ENCODE data around the gene ENG.
"Not testable (repeated sequence)": the region's sequence is repeated elsewhere in the genome, so short reads cannot be mapped to it uniquely, and the experiment has no call there.

Gene ENG

DNA sequence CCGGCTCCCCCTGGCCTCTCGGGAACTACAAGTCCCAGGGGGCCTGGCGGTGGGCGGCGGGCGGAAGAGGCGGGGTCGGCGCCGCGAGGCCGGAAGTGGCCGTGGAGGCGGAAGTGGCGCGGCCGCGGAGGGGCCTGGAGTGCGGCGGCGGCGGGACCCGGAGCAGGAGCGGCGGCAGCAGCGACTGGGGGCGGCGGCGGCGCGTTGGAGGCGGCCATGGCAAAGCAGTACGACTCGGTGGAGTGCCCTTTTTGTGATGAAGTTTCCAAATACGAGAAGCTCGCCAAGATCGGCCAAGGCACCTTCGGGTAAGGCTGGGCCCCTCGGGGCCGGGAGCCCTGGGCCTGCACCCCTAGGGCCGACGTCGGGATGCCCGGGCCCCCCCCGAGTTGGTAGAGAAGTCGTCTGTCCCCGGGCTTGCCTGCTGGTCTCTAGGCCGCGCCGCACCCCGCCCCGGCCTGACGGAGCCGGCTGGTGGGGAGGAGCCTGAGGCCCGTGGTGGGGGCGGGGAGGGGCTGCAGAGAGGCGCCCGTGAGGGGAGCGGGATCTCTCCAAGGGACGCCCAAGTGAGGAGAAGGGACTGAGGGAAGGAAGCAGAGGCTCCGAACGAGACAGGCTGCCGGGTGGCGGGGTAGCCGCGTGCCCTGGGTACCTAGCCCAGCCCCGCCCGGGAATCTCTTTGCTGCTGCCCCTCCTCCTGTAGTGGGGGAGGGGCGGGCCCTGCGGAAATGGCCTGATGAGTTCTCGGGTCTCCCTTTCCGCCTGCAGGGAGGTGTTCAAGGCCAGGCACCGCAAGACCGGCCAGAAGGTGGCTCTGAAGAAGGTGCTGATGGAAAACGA lies 68.3 kb downstream of the ENG start, which contains the start of gene CDK9:
CDK9 (plus strand) TSS at position 102 of the 840 bp plus-strand sequence; CDS start at position 217, 115 bp downstream.
- H3K36me3 ChIP-seq, result peaks cover 50% of the 10 kb centered on the region
- peak; percentile 97 for DNase-seq

DNA sequence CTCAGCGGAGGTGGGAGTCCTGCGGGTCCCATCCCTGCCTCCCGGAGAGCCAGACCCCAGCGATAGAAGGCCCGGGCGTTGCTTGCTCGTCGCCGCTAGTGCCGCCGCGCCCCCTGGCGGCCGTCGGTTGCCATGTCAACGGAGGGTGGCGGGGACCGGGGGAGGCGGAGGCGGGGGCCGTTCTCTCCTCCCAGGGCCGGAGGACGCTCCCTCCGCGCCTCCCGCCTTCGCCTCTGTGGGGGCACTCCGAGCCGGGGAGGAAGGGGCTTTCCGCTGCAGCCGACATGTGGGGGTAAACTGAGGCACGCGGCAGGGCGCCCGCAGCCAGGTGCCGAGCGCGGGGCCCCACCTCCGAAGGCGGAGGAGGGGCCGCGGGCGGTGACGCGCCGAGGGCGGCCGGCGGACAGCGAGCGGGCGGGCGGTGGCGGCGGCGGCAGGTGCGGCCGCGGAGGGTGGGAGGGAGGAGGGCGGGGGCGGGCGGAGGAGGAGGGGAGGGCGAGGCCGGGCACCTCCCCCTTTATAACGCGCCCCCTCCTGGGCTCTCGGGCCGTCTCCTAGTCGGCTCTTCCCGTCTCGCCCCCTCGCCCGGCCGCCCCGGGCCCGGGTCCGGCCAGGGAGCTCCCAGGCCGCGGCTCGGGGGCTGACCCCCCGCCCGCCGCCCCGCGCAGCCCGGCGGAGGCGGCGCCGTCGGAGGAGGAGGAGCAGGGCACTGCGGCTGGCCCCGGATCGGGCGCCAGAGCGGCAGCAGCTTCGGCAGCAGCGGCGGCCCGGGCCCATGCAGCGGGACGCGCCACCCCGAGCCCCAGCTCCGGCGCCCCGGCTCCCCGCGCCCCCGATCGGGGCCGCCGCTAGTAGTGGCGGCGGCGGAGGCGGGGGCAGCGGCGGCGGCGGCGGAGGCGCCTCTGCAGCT lies 69.2 kb downstream of the ENG start:
- peak; percentile 94 for DNase-seq
- H3K36me3 ChIP-seq, result peaks cover 42% of the 10 kb centered on the region
- TF ChIP-seq, protein P1, sequence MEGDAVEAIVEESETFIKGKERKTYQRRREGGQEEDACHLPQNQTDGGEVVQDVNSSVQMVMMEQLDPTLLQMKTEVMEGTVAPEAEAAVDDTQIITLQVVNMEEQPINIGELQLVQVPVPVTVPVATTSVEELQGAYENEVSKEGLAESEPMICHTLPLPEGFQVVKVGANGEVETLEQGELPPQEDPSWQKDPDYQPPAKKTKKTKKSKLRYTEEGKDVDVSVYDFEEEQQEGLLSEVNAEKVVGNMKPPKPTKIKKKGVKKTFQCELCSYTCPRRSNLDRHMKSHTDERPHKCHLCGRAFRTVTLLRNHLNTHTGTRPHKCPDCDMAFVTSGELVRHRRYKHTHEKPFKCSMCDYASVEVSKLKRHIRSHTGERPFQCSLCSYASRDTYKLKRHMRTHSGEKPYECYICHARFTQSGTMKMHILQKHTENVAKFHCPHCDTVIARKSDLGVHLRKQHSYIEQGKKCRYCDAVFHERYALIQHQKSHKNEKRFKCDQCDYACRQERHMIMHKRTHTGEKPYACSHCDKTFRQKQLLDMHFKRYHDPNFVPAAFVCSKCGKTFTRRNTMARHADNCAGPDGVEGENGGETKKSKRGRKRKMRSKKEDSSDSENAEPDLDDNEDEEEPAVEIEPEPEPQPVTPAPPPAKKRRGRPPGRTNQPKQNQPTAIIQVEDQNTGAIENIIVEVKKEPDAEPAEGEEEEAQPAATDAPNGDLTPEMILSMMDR (IDR thresholded peaks at IDR 0.05; ENCODE audit: low read depth, low read length), result peak; percentile 85
- no peaks in the 10 kb centered on the region for H3K27me3 ChIP-seq (ENCODE audit: insufficient read depth, low read depth, severe bottlenecking)
- H3K27ac ChIP-seq, result peak overlapping the region; percentile 98
- H3K9me3 ChIP-seq (ENCODE audit: severe bottlenecking), result no peaks in the 10 kb centered on the region
- H3K4me3 ChIP-seq (ENCODE audit: low read depth, low read length), result peak overlapping the region; percentile 54

More for the DNA sequence above, 68.3 kb downstream of the ENG start, which contains the start of gene CDK9:
- Histone ChIP-seq H3K27me3 (ENCODE audit: insufficient read depth, low read depth, severe bottlenecking) (no peaks in the 10 kb centered on the region), H3K9me3 (ENCODE audit: severe bottlenecking) (no peaks in the 10 kb centered on the region), H3K4me3 (ENCODE audit: low read depth, low read length) (peak within 1 kb of the TSS; percentile 64), H3K27ac (peak within 1 kb of the TSS; percentile 98)
- TF ChIP-seq, protein P1 (IDR thresholded peaks at IDR 0.05; ENCODE audit: low read depth, low read length), result peak; percentile 64

DNA sequence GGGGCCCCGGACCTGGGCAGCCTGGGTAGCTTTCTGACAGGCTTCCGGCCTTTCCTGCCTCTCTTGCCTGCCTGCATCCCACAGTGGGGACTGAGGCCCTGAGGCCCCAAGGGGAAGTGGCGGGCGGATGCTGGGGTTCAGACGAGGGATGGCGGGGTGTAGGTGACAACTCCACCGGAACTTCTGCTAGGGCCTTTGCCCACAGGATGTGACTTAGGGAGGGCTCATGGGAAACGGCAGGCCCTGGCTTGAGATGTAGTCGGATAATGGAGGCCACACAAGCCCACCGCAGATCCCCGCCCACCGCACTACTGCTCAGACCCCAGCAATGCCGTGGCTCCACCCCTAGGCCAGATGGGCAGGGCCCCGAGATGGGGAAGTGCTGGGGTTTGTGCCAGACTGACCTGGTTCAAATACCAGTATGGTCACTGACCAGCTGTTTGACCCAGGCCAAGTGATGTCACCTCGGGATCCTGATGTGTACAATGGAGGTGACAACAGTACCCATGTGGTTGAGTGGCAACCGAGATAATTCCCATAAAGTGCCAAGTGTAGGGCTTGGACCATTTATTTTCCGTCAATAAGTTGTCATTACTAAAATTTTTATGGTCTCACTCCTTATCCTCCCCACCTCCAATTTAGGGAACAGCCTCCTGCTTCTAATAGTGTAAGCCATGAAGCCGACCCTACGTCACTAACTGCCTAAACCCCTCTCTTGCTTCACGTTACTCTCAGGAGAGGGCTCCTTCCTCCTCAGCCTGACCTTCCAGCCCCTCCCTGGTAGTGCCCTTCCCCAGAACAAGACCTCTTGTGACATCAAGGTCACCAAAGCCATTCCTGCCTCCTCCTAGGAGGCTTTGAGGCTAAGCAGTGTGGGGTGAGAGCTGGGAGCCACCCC lies 71.1 kb downstream of the ENG start:
- no peaks in the 10 kb centered on the region for H3K27me3 ChIP-seq (ENCODE audit: insufficient read depth, low read depth, severe bottlenecking)
- no peak overlapping the region for H3K4me3 ChIP-seq (ENCODE audit: low read depth, low read length)
- TF ChIP-seq, protein P1 (IDR thresholded peaks at IDR 0.05; ENCODE audit: low read depth, low read length), result no peak
- H3K36me3 ChIP-seq, result peaks cover 22% of the 10 kb centered on the region
- no peak for DNase-seq
- no peak overlapping the region for H3K27ac ChIP-seq
- no peaks in the 10 kb centered on the region for H3K9me3 ChIP-seq (ENCODE audit: severe bottlenecking)

DNA sequence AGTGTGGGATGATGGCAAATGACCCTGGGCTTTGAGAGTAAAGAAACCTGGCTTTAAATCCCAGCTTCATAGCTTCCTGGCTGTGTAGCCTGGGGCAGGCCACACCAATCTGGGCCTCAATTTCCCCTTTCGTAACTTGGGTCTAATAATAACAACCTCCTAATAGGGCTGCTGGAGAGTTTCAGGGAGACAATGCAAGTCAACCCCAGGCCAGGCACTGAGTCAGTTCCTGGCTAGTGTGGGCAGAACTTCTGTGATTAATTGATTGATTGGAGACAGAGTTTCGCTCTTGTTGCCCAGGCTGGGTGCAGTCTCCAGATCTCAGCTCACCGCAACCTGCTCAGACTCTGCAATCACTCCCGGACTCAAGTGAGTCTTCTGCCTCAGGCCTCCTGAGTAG lies 72.7 kb downstream of the ENG start:
- no peak overlapping the region for H3K4me3 ChIP-seq (ENCODE audit: low read depth, low read length)
- H3K27ac ChIP-seq, result peak overlapping the region; percentile 47; the same call in 1 of the 2 replicates
- DNase-seq, result no peak
- H3K9me3 ChIP-seq (ENCODE audit: severe bottlenecking), result no peaks in the 10 kb centered on the region
- TF ChIP-seq, protein P1 (IDR thresholded peaks at IDR 0.05; ENCODE audit: low read depth, low read length), result no peak
- H3K27me3 ChIP-seq (ENCODE audit: insufficient read depth, low read depth, severe bottlenecking), result no peaks in the 10 kb centered on the region
- H3K36me3 ChIP-seq, result peaks cover 7% of the 10 kb centered on the region

DNA sequence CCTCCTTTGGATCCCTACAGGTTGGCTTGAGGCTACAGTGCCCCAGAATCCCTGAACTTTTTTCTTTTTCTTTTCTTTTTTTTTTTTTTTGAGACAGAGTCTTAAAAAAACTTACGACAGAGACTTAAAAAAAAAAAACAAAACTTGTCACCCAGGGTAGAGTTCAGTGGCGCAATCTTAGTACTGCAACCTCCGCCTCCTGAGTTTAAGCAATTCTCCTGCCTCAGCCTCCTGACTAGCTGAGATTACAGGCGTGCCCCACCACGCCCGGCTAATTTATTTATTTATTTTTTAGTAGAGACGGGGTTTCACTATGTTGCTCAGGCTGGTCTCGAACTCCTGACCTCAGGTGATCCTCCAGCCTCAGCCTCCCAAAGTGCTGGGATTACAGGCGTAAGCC lies 73.5 kb downstream of the ENG start:
- not testable (repeated sequence) for H3K4me3 ChIP-seq (ENCODE audit: low read depth, low read length); H3K27ac ChIP-seq; H3K27me3 ChIP-seq (ENCODE audit: insufficient read depth, low read depth, severe bottlenecking); H3K36me3 ChIP-seq; H3K9me3 ChIP-seq (ENCODE audit: severe bottlenecking); DNase-seq

Measured in WERI-Rb-1 (cell line).